GM19468 (cell line): ENCODE results near the gene MATK.
"Not testable (repeated sequence)": the region's sequence is repeated elsewhere in the genome, so short reads cannot be mapped to it uniquely, and the experiment has no call there.

Source experiments
- ATAC-seq: cut with Tn5 transposase; IDR thresholded peaks from one replicate; pipeline ENCODE4 v1.9.1; 2021; ENCODE audit warnings: mild to moderate bottlenecking, moderate library complexity, moderate number of reproducible peaks; ENCODE audit not compliant: unreplicated experiment; ENCODE audit errors: extremely low read depth

Gene MATK

DNA sequence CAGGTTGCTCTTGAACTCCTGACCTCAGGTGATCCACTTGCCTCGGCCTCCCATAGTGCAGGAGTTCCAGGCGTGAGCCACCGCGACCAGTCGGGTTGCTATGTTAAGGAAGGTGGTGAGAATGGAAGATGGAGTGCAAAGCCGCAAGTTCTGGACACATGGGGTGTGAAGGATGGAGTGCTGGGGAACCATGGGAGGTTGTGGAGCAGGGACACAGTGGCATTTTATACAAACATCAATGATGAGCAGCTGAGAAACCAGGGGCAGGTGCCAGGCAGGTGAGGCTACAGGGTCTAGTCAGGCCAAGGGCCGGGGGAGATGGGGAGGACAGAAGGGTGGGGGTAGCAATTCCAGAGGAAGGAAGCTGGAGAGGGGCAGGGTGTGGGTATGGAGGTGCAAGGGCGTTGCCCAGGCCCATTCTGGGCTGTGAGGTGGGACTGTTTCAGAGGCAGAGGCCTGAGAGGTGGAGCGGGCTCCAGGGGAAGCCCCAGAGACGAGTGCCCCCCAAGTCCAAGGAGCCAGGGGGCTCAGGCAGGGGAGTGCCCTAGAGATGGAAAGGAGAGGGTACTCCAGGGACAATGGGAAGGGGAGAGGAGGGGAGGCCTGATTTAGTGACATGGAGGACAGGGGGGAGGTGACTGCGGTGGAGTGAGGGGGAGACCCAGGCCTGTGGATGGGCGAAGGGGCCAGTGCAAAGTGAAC is 12.2 kb downstream of the MATK start:
- no peak for ATAC-seq

DNA sequence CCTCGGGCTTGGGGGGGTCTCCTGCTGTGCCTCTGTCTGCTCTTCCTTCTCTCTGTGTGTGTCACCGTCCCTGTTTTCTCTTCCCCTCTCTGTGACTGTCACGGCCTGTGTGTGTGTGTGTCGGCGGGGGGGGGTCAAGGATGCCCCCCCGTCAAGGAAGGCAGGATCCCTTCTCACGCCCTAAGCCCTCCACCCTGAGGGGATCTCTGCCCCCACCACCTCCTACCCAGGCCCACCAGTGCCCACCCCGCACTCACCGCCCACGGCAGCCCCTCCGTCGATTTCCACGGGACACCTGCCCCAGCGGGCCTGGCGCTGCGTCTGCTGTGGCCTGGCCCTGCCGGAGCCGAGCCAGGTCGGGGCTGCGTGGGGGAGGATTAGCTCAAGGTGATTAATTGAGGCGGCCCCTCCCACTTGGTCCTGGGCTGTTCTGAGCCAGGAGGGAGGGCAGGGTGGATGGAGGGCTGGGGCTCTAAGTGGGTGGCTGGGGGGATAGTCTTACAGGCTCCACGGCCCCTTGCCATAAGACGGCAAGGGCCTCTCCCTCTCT is 14.2 kb downstream of the MATK start, which contains the start of gene RAX2:
TSS of gene RAX2 (minus strand) at position 323 of the 550 bp plus-strand sequence. CDS start 486 bp downstream, outside the sequence.
- no peak for ATAC-seq

DNA sequence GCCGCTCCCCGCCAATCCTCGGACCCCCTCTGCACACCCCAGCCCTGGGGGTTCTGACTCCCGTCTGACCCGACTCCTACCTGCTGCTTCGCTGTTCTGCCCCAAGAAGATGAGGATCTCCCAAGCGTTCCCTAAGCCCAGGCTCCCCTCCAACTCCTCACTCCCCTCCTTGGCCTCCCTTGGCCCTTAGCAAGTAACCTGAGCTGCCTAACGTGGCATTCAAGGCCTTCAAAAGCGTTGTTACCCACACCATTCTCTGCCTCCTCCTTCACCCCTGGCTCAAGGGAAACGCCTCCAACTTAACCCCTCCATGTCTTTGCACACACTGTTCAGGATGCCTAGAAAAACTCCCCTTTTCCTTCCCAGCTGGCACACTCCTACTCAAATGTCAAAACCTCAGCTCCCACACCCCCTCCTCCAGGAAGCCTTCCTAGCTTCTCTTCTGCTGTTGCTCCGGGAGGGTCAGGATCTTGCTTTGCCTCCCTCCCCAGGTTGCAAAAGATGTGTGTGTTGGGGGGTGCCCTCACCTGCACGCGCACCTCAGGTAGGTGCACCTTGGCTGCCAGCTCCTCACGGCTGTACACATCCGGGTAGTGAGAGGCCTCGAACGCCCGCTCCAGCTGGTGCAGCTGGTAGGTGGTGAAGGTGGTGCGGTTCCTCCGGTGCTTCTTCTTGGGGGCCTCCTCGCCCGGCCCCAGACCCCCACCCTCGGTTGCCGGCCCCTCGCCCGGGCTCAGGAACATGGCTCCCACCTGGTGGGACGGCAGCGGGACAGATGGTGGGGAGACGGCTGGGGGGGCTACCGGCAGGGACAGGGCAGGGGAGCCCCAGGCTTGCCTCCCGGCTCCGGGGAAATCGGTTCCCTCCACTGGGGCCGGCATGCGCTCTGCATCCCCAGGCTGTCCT is 14.9 kb downstream of the MATK start:
- ATAC-seq = no peak

DNA sequence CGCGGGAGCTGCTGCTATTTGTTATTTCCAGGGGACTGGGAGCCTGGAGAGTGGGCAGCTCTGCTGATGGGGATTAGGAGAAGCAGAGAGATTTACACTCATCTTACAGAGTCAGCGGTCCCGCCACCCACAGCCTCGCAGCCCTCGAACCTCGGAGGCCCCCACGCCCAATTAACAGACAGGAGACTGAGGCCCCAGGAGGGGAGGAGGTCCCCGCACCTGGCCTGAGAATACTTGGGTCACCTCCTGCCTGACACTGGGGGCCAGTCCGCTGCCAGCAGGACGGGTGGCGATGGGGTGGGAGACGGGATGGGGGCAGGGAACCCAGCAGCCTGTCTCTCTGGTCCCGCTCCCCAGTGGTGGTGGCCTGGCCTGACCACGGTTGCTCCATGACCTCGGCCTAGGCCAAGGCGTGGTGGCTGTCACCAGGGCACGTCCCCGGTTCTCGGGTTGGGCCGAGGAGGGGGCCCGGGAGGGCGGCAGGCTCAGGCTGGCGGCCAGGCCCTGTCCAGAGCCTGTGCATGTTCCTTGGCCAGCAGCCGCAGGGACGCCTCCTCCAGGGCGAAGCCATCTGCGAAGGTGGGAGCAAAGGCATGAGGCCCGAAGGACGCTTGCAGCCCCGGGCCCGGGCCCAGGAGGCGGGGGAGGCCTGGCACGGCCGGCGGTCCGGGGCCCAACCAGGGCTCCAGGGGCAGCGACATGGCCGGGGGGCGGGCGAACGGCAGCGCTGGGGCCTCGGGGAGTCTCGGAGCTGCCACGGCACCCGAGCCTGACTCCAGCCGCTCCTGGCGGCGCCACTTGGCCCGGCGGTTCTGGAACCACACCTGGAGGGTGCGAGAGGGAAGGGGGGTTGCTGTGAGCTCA is 15.8 kb downstream of the MATK start:
- ATAC-seq = no peak

DNA sequence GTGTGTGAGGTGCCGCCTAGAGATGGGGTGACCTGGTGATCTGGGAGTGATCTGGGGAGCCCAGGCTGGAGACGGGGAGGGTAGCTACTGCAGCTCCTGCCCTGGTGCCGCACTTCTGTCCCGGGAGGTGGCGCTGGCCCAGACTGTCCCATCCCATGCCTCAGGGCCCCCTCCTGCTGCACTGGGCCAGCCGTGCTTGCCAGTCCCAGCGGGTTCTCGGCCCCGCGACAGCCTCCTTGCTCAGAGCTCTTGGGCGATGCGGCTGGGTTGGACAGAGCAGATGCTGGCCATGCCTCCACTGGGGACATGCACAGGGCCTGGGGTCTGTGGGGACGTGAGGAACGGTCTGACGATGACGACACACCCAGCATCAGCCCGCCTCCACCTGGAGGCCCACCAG is 16.7 kb downstream of the MATK start:
- ATAC-seq = no peak

DNA sequence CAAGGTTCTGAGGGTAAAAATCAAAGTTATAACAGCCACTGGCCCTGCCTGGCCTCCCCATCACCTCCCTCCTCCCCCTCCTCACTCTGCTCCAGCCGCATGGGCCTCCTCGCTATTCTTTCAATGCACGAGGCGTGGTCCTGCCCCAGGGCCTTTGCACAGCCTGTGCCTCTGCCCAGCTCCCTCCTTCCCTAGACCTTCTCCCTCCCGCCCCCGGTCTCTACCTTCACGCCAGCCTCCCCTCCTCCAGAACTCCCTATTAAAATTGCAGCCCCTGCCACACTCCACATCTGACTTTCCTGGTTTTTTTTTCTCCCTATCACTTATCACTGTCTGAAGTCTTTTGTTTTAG is 17.5 kb downstream of the MATK start:
- no peak for ATAC-seq

DNA sequence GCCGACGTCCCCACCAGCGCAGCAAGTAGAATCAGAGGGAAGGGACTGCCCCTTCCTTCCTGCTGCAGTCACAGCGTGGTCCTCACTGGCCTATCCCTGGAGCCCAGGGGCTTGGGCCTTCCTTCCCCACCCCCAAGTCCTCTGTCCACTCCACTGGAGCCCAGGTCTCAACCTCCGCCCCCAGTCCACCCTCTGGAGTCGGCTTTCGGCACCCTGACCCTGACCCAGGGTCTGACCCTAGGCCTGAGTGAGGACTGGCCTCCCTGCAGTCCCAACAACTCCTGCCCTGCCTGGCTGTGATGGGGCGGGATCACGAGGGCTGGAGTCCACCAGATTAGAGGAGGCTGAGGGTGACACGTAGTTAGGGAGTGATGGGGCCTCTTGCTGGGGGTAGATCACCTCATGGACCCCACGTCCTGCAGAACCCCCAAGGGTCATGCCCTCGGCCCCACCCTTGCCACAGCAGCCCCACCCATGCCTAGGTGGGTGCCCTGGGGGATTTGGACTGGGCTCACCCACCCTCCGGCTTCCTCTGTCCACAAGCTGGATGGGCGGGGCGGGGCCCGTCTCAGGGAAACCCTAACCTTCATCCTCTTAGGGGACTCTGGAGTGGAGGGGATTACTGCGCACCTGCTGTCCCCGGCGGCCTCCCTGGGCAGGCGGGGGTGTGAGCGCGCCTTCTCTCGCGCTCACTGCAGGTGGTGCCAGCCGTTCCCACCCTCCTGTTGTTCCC is 18.0 kb downstream of the MATK start:
- no peak for ATAC-seq

DNA sequence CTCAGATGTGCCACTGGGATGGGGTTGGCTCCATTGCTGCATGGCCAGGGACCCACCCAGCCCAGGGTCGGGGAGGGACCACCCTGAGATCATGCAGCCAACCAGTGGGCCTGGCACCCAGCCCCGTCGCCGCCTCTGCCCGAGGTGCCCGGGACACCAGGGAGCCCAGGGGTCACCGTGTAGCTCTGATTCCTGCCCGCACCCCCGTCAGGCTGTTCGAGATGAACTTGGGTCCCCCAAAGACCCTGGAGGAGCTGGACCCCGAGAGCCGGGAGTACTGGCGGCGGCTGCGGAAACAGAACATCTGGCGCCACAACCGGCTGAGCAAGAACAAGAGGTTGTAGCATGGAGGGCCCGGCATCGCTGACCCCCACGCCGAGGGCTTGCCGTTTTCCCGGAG is 19.1 kb downstream of the MATK start:
- no peak for ATAC-seq

DNA sequence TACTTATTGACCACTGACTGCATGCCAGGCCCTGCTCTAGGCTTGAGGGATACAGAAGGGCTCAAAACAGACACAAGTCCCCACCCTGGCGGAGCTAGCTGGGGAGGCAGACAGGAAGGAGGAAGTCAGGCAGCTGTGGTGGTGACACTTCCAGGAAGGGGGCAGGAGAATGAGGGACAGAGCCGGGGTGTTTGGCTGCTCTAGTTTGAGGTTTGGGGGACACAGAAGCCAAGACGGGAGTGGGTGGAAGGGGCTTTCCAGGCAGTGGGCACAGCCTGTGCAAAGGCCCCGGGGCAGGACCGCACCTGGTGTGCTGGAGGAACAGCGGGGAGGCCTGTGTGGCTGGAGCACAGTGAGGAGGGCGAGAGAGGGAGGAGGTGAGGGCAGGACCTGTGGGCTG is 19.7 kb downstream of the MATK start:
- ATAC-seq = no peak

DNA sequence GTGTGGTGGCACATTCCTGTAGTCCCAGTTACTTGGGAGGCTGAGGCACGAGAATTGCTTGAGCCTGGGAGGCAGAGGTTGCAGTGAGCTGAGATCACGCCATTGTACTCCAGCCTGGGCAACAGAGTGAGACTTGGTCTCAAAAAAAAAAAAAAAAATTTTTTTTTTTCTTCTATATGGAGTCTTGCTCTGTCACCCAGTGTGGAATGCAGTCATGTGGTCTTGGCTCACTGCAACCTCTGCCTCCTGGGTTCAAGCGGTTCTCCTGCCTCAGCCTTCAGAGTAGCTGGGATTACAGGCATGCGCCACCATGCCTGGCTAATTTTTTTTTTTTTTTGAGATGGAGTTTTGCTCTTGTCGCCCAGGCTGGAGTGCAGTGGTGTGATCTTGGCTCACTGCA is 20.4 kb downstream of the MATK start:
- not testable (repeated sequence) for ATAC-seq

DNA sequence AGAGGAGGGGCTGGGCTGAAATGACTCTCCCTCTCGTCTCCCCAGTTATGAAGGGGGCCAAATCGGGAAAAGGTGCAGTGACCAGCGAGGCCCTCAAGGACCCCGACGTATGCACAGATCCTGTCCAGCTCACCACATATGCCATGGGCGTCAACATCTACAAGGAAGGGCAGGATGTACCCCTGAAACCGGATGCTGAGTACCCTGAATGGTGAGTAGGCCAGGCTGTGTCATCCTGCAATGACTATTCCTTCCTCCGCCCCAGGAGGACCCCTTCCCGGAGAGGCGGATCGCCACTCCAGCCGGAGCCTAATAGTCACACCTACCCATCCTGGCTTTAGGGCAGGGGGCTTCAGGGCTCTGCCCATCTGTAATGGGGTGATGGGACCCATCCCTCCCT is 21.1 kb downstream of the MATK start:
- no peak for ATAC-seq

DNA sequence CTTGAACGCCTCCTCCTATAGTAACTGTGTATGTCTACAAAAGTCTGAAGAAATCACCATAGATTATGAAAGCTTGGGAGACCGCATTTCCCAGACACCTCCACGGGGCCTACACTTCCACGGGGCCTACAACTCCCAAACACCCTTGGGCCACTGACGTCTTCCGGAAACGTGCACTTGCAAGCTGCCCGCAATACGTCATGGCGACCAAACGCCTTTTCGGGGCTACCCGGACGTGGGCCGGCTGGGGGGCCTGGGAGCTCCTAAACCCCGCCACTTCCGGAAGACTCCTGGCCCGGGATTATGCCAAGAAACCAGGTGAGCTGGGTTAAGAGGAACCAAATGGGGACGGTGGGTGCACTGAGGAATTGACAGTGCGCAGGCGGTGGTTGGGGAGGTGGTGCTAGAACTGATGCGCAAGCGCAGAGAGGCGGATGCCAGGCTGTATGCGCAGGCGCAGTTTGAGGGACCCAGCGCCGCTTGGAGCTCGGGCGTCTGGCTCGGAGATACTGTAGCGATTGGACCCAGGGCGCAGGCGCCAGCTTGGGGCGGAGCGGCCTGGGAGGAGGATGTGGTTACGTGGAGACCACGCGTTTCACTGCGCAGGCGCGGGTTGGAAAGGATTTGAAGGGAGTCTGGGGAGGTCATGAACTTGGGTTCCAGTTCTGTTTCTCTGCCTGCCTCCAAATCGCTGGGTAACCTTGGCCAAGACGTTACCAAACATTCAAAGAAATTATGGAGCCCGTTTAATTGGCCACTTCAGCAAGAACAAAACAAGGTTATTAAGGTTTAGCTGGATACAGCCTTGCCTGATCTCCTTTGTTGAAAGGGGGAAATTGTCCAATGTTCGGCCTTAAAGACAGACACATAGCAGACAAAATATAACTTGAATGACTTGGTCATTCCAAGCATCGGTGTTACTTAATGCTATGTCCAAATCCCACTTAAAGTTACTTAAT is 23.4 kb downstream of the MATK start, which contains the start of gene MRPL54:
TSS of gene MRPL54 (plus strand) at position 182 of the 959 bp plus-strand sequence. CDS start at position 201, 19 bp downstream.
- peak; percentile 67 for ATAC-seq

DNA sequence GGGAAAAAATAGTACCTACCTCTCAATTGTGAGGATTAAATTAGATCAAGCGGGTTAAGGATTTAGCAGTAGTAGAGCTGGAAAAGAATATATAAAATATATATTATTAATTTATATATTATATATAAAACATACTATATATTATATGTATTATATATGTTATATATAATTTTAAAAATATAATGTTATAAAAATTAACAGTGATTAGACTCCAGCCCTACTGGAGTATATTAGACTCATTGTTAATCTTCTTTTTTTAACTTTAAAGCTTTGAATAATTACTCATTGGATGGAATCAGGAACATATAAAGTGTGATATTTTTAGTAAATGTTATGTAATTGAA is 24.1 kb downstream of the MATK start:
- ATAC-seq = no peak

DNA sequence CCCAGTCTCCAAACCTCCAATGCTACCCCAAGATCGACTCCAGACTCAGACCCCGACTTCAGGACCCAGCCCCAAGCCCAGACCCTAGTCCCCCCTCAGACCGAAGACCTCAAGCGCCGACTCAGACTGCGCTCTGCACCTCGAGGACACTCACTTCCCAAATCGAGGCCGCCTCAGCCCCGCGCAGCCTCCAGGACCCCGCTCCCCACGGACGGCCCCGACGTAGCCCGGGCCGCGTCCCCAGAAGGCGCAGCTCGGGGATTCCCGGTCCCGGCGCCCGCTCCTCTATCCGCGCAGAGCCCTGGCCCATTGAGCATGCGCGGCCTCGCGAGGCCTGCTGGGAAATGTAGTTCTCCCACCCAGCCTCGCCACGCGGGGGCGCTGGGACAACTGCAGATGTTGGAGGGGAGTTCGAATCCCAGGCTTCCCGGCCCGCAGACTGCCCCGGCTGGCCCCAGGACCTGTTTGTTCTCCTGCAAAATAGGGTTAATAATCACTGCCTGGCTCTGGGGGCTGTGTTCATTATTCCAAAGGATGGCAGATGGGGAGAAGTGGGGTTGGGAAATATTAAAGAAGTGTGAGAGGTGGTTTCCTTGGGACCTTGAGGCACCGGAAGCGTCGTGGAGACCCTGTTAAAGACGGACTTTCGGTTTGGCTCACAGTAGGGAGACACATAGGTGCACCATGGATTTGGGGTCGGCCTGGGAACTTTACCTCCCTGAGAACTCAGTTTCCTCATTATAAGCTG is 24.6 kb downstream of the MATK start, which contains the start of gene APBA3:
TSS of gene APBA3 (minus strand) at position 311 of the 748 bp plus-strand sequence. CDS start 1,428 bp downstream, outside the sequence.
- ATAC-seq = peak; percentile 36

DNA sequence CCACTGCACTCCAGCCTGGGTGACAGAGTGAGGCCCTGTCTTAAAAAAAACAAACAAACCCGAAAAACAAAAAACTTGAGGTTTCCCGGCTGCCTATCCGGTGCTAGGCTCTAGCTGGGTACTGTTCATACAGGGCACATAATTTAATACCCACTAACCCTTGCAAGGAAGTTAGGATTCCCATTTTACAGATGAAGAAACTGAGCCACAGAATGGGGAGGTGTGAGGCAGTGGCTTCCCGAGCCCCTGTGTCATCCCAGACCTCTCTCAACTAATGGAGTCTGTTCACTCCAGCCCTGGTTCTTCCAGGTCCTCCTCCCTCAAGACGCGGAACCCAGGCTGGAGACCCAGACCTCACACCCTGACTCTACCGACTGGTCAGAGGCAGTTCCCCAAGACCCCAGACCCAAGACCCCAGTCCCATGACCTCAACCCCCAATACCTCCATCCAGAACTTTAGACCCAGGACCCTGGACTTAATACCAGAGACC is 25.3 kb downstream of the MATK start:
- no peak for ATAC-seq

DNA sequence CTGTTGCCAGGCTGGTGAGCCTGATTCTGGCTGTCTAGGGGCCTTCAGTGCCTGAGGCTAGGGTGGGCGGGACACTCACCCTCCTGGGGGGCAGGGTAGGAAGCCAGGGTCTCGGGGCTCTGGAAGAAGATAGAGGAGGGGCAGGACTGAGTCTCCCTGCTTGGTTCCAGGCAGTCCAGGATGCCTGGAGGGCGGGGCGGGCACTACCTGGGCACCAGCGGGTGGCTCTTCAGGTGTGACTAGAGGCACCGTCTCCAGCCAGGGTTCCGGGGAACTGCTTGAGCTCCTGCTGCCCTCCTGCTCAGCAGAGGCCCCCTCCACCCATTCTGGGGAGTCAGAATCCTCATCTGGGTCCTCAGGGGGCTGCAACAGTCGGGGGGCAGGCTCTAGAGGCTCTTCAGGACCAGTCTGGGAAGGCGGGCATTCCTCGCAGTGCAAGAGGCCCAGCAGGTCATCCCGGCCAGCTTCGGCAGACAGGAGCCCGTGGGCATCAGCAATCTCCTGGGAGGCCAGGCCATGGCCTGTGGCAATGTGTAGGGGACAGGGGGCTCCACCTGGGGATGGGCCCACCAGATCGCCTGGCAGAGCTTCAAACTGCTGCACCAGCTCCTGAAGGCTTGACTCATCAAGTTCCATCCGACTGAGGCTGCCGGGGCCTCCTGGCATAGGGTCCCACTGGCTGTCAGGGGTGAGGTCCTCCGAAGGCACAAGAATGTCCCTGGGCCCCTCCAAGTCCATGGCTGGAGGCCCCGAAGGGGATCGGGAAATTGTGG is 26.5 kb downstream of the MATK start:
- no peak for ATAC-seq

DNA sequence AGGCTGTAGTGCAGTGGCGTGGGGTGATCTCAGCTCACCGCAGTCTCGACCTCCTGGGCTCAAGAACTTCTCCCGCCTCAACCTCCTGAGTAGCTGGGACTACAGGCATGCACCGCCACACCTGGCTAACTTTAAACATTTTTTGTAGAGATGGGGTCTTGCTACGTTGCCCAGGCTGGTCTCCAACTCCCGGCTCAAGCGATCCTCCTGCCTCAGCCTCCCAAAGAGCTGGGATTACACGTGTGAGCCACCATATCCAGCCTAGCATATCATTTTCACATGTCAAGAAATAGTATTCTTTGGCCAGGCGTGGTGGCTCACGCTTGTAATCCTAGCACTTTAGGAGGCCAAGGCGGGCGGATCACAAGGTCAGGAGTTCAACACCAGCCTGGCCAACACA is 27.9 kb downstream of the MATK start:
- ATAC-seq = not testable (repeated sequence)
